GM12801 (cell line): ENCODE results near the gene FSHR.

Source experiments
- CTCF ChIP-seq: IDR thresholded peaks from one replicate; pipeline ENCODE4 v1.5.1; 2011; ENCODE audit warnings: control low read depth; ENCODE audit not compliant: insufficient read length; ENCODE audit errors: extremely low read depth

The FSHR gene

GRCh38 chr2:48961009-48961408, 193.3 kb downstream of the FSHR start:
- no peak for TF ChIP-seq CTCF

- TF ChIP-seq CTCF = no peak
These were observed 199.4 kb downstream of the FSHR start for GRCh38 chr2:48954935-48955334.

GRCh38 chr2:48954311-48954710, 200.0 kb downstream of the FSHR start:
- no peak for TF ChIP-seq CTCF

- TF ChIP-seq CTCF = no peak
These were observed 201.7 kb downstream of the FSHR start for GRCh38 chr2:48952614-48953013.

GRCh38 chr2:48952143-48952542, 202.2 kb downstream of the FSHR start:
- no peak for TF ChIP-seq CTCF

- no peak for TF ChIP-seq CTCF
These were observed 205.8 kb downstream of the FSHR start for GRCh38 chr2:48948400-48949125.

GRCh38 chr2:48946449-48947048, 207.8 kb downstream of the FSHR start:
- no peak for TF ChIP-seq CTCF
